ENCODE measurements around the gene SLC35D3.
"Not testable (repeated sequence)": the region's sequence is repeated elsewhere in the genome, so short reads cannot be mapped to it uniquely, and the experiment has no call there.

SLC35D3 gene

GRCh38 chr6:136967876-136968752 is 46.0 kb downstream of the SLC35D3 start:
- no peak for TF ChIP-seq ZNF274 (IDR thresholded peaks at IDR 0.05; ENCODE audit: low read depth, low read length)
- no peak for TF ChIP-seq YY1 (IDR thresholded peaks at IDR 0.05; ENCODE audit: insufficient read depth, insufficient read length)
- no peak for TF ChIP-seq SUZ12 (IDR thresholded peaks at IDR 0.05; ENCODE audit: extremely low read depth, insufficient read depth, insufficient read length)
- Histone ChIP-seq H3K9ac (ENCODE audit: insufficient read length, low read depth) (no peak overlapping the region), H3K9me3 (ENCODE audit: insufficient read depth, low read length) (no peaks in the 10 kb centered on the region), H3K4me3 (ENCODE audit: insufficient read length, low read depth) (no peak overlapping the region), H3K4me1 (ENCODE audit: insufficient read depth, insufficient read length) (no peaks in the 10 kb centered on the region), H3K36me3 (ENCODE audit: insufficient read depth, insufficient read length, low read length) (no peaks in the 10 kb centered on the region), H3K27me3 (ENCODE audit: insufficient read depth, insufficient read length) (no peaks in the 10 kb centered on the region)
- no peak for DNase-seq (ENCODE audit: low read depth, low spot score)

DNA sequence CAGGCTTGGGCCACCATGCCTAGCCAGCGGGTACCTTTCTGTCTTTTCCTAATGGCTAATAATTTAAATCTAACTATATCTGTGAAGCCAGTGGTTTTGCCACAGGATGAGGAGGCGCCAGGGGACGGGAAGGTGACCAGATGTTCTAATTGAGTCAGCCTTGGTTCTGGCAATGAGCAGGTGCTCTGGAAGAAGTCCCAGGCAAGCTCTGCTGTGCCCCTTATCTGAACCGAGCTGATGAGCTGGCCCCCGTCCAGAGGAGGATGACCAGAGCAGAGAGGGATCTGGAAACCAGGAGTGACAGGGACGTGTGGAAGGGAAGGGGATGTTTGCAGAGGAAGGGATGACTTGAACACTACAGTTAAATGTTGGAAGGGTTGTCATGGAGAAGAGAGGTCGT is 46.7 kb downstream of the SLC35D3 start:
- no peaks in the 10 kb centered on the region for H3K4me1 ChIP-seq (ENCODE audit: insufficient read depth, insufficient read length)
- H3K4me3 ChIP-seq (ENCODE audit: insufficient read length, low read depth) = no peak overlapping the region
- H3K9ac ChIP-seq (ENCODE audit: insufficient read length, low read depth) = no peak overlapping the region
- no peaks in the 10 kb centered on the region for H3K9me3 ChIP-seq (ENCODE audit: insufficient read depth, low read length)
- H3K36me3 ChIP-seq (ENCODE audit: insufficient read depth, insufficient read length, low read length) = no peaks in the 10 kb centered on the region
- TF ChIP-seq SUZ12 (IDR thresholded peaks at IDR 0.05; ENCODE audit: extremely low read depth, insufficient read depth, insufficient read length) (no peak), YY1 (IDR thresholded peaks at IDR 0.05; ENCODE audit: insufficient read depth, insufficient read length) (no peak), ZNF274 (IDR thresholded peaks at IDR 0.05; ENCODE audit: low read depth, low read length) (no peak)
- DNase-seq (ENCODE audit: low read depth, low spot score) = no peak
- H3K27me3 ChIP-seq (ENCODE audit: insufficient read depth, insufficient read length) = no peaks in the 10 kb centered on the region

- Histone ChIP-seq H3K4me3 (ENCODE audit: insufficient read length, low read depth) (no peak overlapping the region), H3K36me3 (ENCODE audit: insufficient read depth, insufficient read length, low read length) (no peaks in the 10 kb centered on the region), H3K4me1 (ENCODE audit: insufficient read depth, insufficient read length) (no peaks in the 10 kb centered on the region), H3K27me3 (ENCODE audit: insufficient read depth, insufficient read length) (no peaks in the 10 kb centered on the region), H3K9me3 (ENCODE audit: insufficient read depth, low read length) (no peaks in the 10 kb centered on the region), H3K9ac (ENCODE audit: insufficient read length, low read depth) (no peak overlapping the region)
- no peak for DNase-seq (ENCODE audit: low read depth, low spot score)
- no peak for TF ChIP-seq SUZ12 (IDR thresholded peaks at IDR 0.05; ENCODE audit: extremely low read depth, insufficient read depth, insufficient read length)
- no peak for TF ChIP-seq ZNF274 (IDR thresholded peaks at IDR 0.05; ENCODE audit: low read depth, low read length)
- TF ChIP-seq YY1 (IDR thresholded peaks at IDR 0.05; ENCODE audit: insufficient read depth, insufficient read length) = no peak
Measured at GRCh38 chr6:136969433-136969832, 47.3 kb downstream of the SLC35D3 start.

- TF ChIP-seq YY1 (IDR thresholded peaks at IDR 0.05; ENCODE audit: insufficient read depth, insufficient read length) (no peak), ZNF274 (IDR thresholded peaks at IDR 0.05; ENCODE audit: low read depth, low read length) (no peak), SUZ12 (IDR thresholded peaks at IDR 0.05; ENCODE audit: extremely low read depth, insufficient read depth, insufficient read length) (no peak)
- Histone ChIP-seq H3K4me1 (ENCODE audit: insufficient read depth, insufficient read length) (no peaks in the 10 kb centered on the region), H3K9me3 (ENCODE audit: insufficient read depth, low read length) (no peaks in the 10 kb centered on the region), H3K4me3 (ENCODE audit: insufficient read length, low read depth) (no peak overlapping the region), H3K36me3 (ENCODE audit: insufficient read depth, insufficient read length, low read length) (no peaks in the 10 kb centered on the region), H3K9ac (ENCODE audit: insufficient read length, low read depth) (no peak overlapping the region), H3K27me3 (ENCODE audit: insufficient read depth, insufficient read length) (no peaks in the 10 kb centered on the region)
- no peak for DNase-seq (ENCODE audit: low read depth, low spot score)
Measured at GRCh38 chr6:136969930-136970329, 47.8 kb downstream of the SLC35D3 start.

GRCh38 chr6:136971609-136972008 is 49.5 kb downstream of the SLC35D3 start:
- TF ChIP-seq ZNF274 (IDR thresholded peaks at IDR 0.05; ENCODE audit: low read depth, low read length) (no peak), SUZ12 (IDR thresholded peaks at IDR 0.05; ENCODE audit: extremely low read depth, insufficient read depth, insufficient read length) (no peak), YY1 (IDR thresholded peaks at IDR 0.05; ENCODE audit: insufficient read depth, insufficient read length) (no peak)
- H3K9me3 ChIP-seq (ENCODE audit: insufficient read depth, low read length) = no peaks in the 10 kb centered on the region
- H3K36me3 ChIP-seq (ENCODE audit: insufficient read depth, insufficient read length, low read length) = no peaks in the 10 kb centered on the region
- no peak overlapping the region for H3K4me3 ChIP-seq (ENCODE audit: insufficient read length, low read depth)
- no peak for DNase-seq (ENCODE audit: low read depth, low spot score)
- H3K27me3 ChIP-seq (ENCODE audit: insufficient read depth, insufficient read length) = no peaks in the 10 kb centered on the region
- H3K4me1 ChIP-seq (ENCODE audit: insufficient read depth, insufficient read length) = no peaks in the 10 kb centered on the region
- no peak overlapping the region for H3K9ac ChIP-seq (ENCODE audit: insufficient read length, low read depth)

- H3K4me1 ChIP-seq (ENCODE audit: insufficient read depth, insufficient read length); DNase-seq (ENCODE audit: low read depth, low spot score): not testable (repeated sequence)
Measured at GRCh38 chr6:136973781-136974180, 51.7 kb downstream of the SLC35D3 start.

More at GRCh38 chr6:136973781-136974180, 51.7 kb downstream of the SLC35D3 start:
- not testable (repeated sequence) for H3K9ac ChIP-seq (ENCODE audit: insufficient read length, low read depth); H3K27me3 ChIP-seq (ENCODE audit: insufficient read depth, insufficient read length); H3K9me3 ChIP-seq (ENCODE audit: insufficient read depth, low read length); H3K4me3 ChIP-seq (ENCODE audit: insufficient read length, low read depth); H3K36me3 ChIP-seq (ENCODE audit: insufficient read depth, insufficient read length, low read length)

Measured in NT2/D1 (cell line).